Middle frontal gyrus (tissue), 1 donor: Measurements from ENCODE around the gene TENT4B.
"Not testable (repeated sequence)": the region's sequence is repeated elsewhere in the genome, so short reads cannot be mapped to it uniquely, and the experiment has no call there.

Experiments used
- DNase-seq: peaks from one replicate; pipeline ENCODE4 v3.0.0-alpha.2; 2015; ENCODE audit warnings: low spot score; ENCODE audit errors: extremely low spot score

The TENT4B gene

DNA sequence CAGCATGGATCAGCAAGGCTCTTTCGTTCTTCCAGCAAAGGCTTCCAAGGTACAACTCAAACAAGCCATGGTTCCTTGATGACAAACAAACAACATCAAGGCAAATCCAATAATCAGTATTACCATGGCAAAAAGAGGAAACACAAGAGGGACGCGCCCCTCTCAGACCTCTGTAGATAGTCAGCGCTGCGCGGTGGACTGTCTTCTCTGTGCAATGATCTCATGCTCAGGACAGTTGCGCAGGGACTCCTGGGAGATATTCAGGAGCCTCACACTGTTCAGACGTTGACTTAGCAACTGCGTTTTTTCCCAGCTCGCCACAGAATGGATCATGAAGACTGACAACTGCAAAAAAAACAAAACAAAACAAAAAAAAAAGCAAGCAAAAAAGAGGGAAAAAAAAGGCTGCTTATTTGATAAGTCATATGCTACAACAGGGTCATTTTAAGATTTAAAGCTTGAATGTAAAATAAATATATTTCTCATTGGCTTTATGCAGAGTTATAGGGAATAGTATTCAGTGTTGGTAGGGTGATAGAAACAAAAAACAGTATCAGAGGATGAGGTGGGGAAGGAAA lies 76.1 kb downstream of the TENT4B start:
- DNase-seq: no peak

DNA sequence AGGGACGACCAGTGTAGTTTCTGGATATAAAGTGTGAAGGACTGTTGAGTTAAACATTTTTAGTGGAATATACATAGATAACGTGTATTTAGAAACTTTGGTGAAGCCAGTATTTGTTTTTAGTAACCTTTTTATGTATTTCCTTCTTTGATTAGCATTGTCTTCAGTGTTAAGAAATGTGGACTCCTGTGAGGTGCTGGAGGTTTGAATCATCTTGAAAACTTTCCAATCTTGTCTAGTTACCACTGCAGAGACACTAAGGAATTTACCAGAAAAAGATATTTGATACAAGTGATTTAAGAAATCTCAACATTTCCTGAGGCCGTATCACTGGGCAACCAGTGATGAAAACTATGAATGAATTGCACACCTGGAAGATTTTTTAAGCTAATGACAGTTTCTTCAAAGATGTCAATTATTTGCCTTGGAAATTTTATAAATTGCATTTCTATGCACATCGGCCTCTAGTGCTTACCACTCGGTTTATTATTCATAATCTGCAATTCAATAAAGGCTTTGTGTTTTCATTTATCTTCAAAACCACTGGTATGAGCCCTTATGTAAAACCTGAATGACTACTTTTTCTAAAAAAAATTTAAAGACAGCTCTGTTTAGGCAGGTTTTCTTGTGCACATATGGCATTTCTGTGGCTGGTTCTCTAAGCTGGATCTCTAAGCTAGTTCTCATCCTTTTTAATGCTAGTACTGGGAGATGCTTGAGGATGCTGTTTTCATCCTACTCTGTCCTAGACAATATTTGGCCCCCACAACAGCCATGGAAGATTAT lies 81.9 kb downstream of the TENT4B start:
- DNase-seq: no peak

DNA sequence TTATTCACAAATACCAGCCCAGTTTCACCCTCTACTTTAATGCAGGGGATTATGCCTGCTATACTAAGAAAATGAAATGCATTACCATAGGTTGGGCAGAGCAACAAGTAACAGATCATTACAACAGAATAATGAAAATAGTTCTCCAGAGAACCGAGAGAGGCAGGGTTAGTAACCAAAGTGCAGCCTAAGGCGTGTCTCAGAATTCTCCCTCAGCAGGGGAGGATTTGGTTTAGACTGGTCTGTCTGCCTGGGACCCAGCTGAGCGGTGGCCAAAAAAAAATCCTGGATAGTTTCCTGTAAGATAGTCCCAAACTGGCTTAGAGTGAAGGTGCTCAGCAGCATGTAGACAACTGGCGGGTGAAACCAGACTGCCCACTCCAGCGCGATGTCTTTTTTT lies 82.5 kb downstream of the TENT4B start:
- no peak for DNase-seq

DNA sequence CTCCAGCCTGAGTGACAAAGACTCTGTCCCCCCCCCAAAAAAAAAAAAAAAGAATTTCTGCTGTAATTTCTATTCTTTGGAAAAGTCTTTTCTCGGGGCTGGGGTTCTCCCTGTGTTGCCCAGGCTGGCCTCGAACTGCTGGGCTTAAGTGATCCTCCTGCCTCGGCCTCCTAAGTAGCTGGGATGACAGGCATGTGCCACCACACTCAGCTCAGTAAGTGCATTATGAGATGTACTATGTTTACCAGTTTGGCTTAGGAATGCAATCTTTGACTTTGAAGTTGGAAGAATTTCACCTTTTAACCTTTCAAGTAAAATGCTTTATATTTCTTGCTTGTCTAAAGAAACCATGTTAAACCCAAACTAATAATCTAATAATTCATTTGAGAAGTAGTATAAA lies 85.2 kb downstream of the TENT4B start:
- no peak for DNase-seq

DNA sequence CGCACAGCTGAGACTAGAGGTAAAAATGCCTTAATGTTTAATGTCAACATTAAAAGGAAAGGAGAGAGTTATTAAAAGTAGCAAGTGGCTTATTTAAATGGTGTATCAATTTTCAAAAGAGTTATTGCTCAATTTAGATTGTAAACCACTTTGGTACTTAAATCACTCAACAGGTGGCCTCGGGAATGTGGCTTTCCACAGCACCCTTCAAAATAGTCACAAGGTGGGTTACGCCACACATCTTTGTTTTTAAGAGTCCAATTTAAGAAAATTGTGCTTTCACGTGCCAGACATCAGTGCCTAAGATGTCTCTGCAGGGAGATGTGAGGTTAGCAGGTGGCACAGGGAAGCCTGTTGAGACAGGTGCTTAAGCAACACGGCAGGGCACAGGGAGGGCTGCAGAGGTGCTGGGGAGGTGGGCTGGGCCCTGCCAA lies 85.8 kb downstream of the TENT4B start:
- no peak for DNase-seq

DNA sequence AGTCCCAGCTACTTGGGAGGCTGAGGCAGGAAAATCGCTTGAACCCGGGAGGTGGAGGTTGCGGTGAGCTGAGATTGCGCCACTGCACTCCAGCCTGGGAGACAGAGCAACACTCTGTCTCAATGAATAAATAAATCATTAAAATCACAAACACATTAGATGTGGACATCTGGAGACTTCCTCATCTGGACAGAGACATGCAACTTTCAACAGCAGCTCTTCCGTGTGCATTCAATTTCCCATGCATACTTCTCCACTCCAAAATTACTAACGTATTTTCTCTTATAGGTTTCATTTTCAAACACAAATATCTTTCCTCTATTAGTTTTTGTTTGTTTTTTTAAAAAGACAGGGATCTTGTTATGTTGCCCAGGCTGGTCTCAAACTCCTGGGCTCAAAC lies 89.9 kb downstream of the TENT4B start:
- not testable (repeated sequence) for DNase-seq

DNA sequence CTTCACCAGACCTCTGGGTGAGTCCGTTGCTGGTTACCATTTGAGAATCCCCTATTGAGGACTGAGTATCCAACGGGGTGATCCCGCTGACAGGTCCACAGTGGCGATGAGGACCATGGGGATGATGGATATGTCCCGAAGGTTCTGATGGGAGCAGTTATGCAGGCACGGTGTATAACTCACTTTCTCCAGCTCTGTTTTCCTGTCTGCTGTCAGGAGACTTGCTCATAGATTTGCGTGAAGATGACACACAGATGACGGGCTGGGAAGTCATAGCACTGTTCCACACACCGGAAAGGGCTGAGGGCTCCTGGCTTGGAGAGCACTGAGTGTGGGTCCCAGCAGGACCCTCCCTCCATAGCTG lies 91.0 kb downstream of the TENT4B start:
- no peak for DNase-seq

DNA sequence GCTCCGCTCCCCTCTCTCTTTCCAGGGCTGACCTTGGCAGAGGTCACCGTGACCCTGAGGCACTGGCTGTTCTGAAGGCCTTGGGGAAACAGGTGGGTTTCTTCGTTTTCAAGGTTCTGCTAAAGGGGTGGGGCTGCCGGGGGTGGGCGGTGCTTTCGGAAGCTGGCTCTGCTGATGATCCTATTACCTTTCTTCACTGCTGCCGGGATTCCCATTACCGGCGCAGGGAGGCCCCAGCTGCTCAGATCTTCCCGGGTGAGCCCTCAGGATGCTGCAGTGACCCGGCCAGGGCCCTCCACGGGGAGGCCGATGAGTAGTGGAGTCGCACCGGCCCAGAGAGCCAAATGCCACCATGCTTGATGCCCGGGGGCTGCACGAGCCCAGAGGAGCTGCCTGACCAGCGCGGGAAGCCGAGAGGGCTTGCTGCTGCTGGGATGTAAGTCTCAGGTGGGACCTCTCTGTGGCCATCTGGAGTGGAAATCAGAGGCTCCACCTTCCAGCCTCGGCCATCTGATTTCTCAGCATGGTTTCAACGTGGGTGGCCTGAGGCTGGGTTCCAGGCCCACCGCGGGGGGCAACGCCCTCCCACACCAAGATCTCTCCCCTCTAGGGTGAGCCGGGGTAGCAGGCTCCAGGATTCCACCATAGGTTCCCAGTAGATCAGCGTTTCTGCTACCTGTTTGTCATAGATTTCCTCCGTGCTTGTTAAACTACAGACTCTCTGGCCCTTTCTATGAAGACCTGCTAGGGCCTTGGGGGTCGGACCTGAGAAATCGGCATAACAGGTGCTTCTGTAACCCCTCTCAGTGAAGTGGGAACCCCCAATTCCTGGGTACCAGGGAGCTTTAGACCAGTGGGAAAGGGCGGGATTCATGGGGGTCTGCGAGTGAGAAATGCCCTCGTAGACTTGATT lies 91.7 kb downstream of the TENT4B start:
- no peak for DNase-seq

DNA sequence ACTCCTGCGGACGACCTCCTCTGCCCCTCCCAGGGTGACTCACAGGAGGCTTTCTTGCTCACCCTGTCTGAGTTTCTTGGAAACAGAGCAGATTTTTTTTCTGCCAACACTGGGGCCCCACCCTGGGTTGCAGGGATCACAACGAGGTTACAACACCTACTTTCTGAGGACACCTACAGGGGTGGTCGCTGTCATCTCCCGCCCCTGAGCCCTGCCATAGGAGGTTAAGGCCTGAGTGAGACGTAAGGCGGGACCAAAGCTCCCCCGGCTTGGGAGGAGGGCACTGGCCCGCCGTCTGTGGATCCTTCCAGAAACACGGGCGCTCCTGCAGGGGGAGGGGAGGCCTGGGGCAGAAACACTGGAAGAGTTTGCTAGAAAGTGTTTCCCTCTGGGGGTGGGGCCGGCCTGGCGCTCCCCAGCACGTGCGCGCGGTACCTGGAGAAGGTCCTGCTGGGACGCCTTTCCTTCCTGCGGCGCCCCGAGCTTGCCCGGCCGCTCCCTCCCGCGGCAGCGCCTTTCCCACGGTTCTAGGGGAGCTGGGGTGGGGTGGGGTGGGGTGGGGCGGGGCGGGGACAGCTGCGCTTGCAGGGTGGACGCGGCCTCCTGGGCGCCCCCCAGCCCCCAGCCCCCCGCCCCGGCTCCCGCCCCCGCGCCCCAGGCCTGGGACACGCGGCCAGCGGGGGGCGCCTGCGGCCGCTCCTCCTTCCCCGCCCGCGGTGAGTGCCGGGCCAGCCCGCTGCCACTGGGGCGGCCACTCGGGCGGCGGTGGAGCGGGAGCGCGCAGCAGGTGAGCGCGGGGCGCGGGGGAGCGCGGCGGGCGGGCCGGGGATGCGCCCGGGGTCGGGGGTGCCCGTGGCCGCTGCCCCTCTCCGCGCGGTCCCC lies 92.6 kb downstream of the TENT4B start:
- no peak for DNase-seq

DNA sequence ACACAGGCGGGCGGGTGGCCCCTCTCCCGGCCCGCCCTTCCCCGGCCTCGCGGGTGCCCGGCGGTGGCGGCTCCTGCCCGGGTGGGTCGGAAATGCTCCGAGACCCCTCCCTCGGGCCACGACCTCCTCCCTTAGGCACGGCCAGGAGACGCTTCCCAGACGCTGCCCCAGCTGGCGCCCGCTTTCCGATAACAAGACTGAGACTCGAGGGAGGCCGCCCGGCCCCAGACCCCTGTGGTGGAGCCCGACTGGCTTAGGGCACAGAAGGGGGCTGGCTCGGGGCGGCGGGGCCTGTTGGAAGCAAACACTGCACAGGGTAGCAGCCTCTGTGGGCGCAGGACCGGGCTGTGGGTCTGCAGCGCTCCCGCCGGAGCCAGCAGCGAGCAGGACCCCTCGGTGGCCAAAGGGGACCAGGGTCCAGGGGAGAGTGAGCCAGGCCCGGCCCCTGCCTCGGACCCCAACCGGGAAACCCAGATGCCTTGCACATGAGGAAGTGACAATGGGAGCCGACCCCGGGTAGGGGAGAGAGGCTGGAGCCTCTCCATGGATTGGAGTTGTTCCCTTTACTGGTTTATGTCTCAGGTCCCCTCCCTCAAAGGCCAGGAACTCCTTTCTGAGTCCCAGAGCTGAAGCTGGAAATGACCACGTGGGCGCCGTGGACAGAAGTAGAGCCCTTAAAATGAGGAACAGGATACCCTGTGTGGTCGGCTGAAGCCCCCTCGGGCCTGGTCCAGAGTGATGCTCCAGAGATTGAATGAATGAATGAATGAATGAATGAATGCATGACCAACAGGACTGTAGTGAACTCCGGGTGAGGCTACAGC lies 93.4 kb downstream of the TENT4B start:
- DNase-seq: no peak

DNA sequence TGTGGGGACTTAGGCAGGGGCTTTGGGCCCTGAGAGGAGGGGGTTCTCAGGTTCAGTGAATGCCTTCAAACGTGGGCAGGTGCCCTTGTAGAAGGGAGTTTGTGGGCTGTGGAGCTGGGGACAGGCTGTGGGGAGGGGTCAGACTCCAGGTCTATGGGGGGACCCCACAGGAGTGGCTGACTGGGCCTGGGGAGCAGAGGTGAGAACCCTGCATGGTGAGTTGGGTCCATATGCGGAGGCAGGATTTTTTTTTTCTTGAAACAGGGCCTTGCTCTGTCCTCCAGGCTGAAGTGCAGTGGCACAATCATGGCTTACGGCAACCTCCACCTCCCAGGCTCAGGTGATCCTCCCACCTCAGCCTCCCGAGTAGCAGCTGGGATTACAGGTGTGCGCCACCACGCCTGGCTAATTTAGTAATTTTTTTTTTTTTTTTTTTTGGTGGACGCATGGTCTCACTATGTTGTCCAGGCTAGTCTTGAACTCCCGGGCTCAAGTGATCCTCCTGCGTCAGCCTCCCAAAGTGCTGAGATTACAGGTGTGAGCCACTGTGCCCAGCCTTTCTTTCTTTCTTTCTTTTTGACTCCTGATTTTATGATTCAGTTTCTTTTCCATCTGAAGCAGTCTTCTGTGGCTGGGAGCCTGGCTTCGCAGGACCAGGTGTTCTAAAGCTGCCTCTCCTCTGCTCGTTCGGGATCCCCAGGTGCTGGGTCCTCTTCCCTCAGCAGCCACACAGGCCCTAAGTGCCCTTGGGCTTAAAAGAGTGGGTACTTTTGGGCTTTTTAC lies 94.2 kb downstream of the TENT4B start:
- no peak for DNase-seq

DNA sequence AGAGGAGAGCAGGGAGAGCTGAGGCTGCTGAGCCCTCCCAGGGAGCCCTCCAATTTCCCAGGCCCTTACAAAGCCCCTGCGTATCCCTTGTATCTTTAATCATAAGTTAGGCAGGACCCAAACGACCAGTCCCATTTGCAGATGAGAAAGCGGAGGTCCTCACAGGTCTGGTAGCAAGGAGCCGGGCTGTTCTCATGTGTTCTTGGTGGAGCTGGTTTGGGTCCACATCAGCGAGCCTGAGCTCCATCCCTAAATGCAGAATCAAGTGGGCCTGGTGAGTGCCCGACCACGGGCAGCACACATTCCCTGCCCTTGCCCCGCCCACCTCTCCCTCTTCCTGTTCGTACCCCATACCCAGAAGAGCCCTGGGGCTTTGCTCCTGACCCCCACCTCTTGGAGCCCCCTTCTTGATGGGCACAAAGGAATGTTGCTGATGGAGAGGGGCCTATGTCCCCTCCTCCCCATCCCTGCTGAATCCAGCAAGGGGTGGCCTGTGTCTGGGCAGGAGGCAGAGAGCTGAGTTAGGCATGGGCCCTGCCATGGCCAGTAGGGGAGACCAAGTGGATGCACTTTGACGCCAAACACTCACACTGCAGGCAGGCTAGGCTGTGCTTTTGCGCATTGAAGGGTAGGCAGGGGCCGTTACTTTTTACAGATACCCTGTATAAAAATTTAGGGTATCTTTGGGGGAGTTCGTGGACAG lies 95.0 kb downstream of the TENT4B start:
- no peak for DNase-seq

DNA sequence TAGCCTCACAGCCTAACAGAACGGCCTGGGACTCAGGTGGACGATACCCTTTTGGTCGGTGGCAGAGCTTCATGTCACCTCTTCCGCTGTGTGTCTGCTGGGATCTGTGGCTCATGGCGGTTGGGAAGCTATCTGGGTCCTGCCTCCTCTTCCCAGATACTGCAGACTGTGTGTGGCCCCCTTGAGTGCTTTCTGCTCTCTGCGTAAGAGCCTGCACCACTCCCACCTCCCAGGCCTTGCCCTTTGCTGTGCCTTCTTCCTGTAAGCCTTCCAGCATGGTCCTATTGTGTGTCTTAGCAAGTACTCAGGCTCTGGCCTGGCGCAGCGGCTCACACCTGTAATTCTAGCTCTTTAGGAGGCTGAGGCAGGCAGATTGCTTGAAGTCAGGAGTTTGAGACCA lies 95.7 kb downstream of the TENT4B start:
- DNase-seq: no peak

DNA sequence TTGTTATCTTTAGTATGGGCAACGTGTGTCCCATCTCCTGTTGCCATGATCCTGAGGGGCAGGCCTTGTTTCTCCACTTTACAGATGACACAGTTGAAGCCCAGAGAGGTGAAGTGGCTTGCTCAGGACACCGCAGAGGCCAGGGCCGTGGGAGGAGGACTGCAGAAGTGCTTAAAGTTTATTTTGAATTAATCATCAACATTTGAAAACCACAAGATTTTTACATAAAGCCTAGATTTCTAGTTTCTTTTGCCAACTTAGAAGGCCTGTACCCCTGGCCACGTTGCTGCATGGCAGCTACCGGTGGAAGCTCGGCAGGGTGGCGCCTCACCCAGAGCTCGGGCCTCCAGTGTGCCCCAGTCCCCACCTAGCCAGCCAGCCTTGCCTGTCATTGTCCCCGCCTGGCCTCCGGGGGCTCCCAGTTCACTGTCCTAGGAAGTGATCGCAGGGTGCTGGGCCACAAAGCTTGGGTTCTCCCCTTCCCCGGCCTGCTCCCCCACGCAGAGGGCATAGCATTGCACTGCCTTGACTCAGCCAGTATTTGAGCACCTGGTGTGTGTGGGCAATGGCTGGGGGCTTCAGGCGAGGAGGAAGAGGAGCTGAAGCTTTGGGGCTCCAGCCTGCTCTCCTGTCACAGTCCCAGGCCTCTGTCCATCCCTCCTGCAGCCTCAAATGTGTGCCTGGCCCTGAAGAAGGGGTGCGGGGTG lies 98.4 kb downstream of the TENT4B start:
- DNase-seq: no peak

DNA sequence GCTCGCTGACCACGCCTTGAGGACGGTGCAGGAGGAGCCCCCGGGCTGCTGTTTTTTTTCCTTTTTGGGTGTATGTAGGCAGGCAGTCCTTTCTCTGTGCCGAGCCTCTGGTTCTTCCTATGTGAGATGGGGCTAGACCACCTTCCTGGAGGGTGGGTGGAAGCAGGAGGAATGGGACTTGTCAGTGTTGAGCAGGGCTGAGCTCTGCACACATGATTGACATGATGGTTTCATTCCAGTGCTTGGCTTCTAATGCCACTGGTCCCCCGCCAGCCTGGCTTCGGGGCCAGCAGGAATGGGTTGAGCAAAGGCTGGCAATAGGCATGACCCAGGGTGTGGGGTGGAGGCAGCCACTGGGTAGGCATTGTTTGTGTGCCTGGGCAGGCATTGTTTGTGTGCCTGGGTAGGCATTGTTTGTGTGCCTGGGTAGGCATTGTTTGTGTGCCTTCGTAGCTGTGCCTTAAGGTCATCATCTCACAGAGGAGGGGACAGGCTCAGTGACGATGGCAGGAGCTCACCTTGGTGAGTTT lies 99.0 kb downstream of the TENT4B start:
- DNase-seq: no peak

DNA sequence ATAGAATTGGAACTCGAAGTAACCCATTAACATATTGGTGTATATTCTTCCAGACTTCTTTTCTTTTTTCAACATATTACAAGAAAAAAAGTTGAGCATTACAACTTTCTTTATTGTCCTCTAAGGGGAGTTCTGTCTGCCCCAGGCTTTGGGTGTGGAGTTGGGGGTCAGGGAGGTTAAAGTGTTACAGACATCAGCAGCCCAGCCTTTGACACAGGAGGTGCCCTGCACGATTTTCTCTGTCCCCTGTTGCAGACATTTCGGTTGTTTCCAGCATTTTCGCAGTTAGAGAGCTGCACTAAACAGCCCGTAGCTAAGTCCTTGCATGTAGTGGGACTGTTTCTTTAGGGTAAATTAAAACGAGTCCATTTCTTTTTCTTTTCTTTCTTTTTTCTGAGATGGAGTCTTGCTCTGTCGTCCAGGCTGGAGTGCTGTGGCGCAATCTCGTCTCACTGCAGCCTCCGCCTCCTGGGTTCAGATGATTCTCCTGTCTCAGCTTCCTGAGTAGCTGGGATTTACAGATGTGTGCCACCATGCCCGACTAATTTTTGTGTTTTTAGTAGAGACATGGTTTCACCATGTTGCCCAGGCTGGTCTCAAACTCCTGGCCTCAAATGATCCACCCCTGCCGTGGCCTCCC lies 99.9 kb downstream of the TENT4B start:
- DNase-seq: no peak

DNA sequence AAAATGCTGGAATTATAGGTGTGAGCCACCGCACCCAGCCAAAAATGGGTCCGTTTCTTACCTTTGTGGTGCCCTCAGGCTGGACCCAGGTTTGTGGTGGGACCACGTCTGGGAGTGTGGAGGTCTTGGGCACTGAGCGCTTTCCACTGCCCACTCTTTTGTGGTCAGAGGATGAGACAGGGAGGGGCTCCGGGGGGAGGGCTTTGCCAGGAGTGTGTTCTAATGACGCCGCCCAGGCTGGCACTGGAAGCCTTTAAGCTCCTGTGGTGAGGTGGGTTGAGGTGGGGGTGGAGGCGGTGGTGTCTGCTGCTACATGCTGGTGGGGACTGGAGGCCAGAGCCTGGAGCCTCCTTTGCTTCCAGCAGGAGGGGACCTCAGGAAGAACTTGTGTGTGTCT lies 100.4 kb downstream of the TENT4B start:
- DNase-seq: no peak

DNA sequence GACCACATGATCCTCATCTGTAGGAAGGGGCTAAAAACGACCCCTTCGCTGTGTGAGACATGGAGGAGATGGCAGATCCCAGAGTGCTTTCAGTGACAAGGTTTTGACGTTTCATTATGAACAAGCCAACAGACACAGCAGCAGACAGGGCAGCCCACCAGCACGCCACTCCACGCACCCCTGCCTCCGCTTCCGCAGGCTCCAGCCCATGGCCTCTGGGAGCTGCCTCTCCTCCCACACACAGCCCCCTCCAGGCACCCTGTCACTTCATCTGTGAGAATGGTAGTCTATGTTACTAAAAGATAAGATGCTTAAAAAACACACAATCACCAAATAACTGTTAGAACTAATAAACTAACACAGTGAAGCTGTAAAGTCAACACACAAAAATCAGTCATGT lies 101.0 kb downstream of the TENT4B start:
- no peak for DNase-seq
